ENCODE measurements around the gene SLC27A3.

- TF ChIP-seq, protein P1, sequence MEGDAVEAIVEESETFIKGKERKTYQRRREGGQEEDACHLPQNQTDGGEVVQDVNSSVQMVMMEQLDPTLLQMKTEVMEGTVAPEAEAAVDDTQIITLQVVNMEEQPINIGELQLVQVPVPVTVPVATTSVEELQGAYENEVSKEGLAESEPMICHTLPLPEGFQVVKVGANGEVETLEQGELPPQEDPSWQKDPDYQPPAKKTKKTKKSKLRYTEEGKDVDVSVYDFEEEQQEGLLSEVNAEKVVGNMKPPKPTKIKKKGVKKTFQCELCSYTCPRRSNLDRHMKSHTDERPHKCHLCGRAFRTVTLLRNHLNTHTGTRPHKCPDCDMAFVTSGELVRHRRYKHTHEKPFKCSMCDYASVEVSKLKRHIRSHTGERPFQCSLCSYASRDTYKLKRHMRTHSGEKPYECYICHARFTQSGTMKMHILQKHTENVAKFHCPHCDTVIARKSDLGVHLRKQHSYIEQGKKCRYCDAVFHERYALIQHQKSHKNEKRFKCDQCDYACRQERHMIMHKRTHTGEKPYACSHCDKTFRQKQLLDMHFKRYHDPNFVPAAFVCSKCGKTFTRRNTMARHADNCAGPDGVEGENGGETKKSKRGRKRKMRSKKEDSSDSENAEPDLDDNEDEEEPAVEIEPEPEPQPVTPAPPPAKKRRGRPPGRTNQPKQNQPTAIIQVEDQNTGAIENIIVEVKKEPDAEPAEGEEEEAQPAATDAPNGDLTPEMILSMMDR (conservative IDR thresholded peaks at IDR 0.05) = no peak
- no peak for TF ChIP-seq EZH2 (IDR thresholded peaks at IDR 0.05; ENCODE audit: low read depth)
Measured at GRCh38 chr1:153735090-153735420, 40.2 kb upstream of the SLC27A3 start.
